ENCODE measurements around the gene PGF.
"Not testable (repeated sequence)": the region's sequence is repeated elsewhere in the genome, so short reads cannot be mapped to it uniquely, and the experiment has no call there.

Gene PGF

GRCh38 chr14:74938531-74939495 is 16.6 kb downstream of the PGF start:
- DNase-seq, result no peak

GRCh38 chr14:74937171-74937570 is 18.2 kb downstream of the PGF start:
- no peak for DNase-seq

- DNase-seq, result no peak
These were observed 18.7 kb downstream of the PGF start for GRCh38 chr14:74936731-74937130.

- DNase-seq, result no peak
These were observed 19.2 kb downstream of the PGF start for GRCh38 chr14:74936151-74936550.

- no peak for DNase-seq
These were observed 20.1 kb downstream of the PGF start for GRCh38 chr14:74935360-74935680.

- DNase-seq, result no peak
These were observed 20.7 kb downstream of the PGF start for GRCh38 chr14:74934476-74935359.

- DNase-seq, result no peak
These were observed 21.4 kb downstream of the PGF start for GRCh38 chr14:74934041-74934440.

- DNase-seq, result not testable (repeated sequence)
These were observed 22.5 kb downstream of the PGF start for GRCh38 chr14:74932936-74933335.

- no peak for DNase-seq
These were observed 22.9 kb downstream of the PGF start for GRCh38 chr14:74932401-74932901.

GRCh38 chr14:74931744-74932143 is 23.7 kb downstream of the PGF start:
- DNase-seq, result not testable (repeated sequence)

GRCh38 chr14:74929242-74929641 is 26.2 kb downstream of the PGF start:
- DNase-seq, result no peak

GRCh38 chr14:74927225-74927624 is 28.2 kb downstream of the PGF start:
- DNase-seq, result no peak

- no peak for DNase-seq
These were observed 31.3 kb downstream of the PGF start for GRCh38 chr14:74924061-74924460.

GRCh38 chr14:74922752-74923401 is 32.5 kb downstream of the PGF start, which contains the start of gene RPS6KL1:
Gene RPS6KL1, minus strand, starts transcription at chr14:74923260. Its CDS starts 1,719 bp downstream, at chr14:74921541.
- DNase-seq, result peak; percentile 47

GRCh38 chr14:74921987-74922751 is 33.2 kb downstream of the PGF start:
- DNase-seq, result no peak

- no peak for DNase-seq
These were observed 34.3 kb downstream of the PGF start for GRCh38 chr14:74921053-74921620.

- DNase-seq, result no peak
These were observed 35.1 kb downstream of the PGF start for GRCh38 chr14:74920281-74920680.

GRCh38 chr14:74919421-74920165 is 35.8 kb downstream of the PGF start:
- DNase-seq, result no peak

GRCh38 chr14:74918380-74918779 is 37.0 kb downstream of the PGF start:
- no peak for DNase-seq

- DNase-seq, result no peak
These were observed 37.7 kb downstream of the PGF start for GRCh38 chr14:74917646-74918081.

GRCh38 chr14:74917178-74917543 is 38.2 kb downstream of the PGF start:
- no peak for DNase-seq
